ENCODE results near the gene RMDN3.

The RMDN3 gene

GRCh38 chr15:40747685-40748631 is 7.1 kb downstream of the RMDN3 start:
- no peak for DNase-seq

DNA sequence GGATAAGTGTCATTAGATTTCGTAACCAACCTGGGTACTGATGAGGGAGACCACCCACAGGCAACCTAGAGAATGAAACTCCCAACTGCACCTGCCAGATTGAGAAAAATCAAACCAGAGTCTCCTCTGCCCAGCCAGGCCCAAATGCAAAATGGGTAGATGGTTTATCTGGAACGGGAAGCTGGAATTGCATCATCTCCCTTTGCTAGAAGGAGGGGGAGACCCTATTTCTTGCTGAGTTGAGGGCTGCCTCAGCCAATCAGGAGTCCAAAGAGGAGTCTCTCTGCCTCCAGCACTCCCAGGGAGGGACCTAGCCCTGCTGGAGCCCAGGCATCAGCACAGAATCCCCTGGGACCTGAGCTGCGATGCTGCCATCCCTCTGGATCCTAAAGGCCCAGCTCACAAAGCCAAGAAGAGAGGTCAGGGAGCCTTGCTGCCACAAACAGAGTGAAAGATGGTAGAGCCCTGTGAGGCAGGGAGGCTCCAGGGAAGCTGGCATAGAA is 8.1 kb downstream of the RMDN3 start:
- no peak for DNase-seq

- DNase-seq: no peak
Measured at GRCh38 chr15:40744815-40745152, 10.3 kb downstream of the RMDN3 start.

GRCh38 chr15:40743921-40744814 is 10.9 kb downstream of the RMDN3 start:
- DNase-seq: peak; percentile 61

DNA sequence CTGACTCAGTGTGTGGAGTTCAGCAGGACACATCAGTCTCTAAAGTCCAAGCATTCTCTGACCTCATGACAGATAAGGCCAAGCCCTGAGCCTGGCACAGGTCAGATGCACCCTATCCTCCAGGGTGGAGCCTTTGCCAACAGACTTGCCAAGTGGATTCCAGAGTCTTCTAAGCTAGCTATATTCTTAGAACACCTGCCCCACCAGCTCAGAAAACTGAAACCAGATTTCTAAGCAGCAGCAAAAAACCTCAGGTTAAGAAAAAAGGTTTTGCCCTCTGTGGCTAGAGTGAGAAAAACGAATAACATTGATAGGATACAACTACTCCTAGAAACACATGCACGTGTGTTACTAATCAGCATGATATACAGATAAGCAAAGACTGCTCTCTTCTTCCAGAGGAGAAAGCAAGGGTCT is 11.6 kb downstream of the RMDN3 start:
- no peak for DNase-seq

DNA sequence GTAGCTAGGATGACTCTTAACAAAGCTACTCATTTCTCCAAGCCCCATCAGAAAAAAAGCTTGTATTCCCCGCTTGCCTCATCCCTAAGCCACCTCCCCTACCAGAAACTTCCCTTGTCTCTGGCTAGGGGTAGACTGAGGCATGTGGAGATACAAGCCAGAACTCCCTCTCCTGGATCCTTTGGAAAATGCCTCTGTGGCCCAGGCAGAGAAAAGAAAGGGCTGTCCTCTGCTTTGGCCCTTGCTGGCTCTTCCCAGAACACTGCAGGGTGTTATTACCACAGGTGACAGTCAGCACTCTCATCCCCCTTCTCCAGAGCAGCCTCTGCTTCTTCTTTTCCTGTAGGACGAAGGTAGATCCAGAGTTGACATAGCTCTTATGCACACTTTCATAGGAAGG is 15.2 kb downstream of the RMDN3 start:
- DNase-seq: no peak

GRCh38 chr15:40739047-40739446 is 16.0 kb downstream of the RMDN3 start:
- no peak for DNase-seq

DNA sequence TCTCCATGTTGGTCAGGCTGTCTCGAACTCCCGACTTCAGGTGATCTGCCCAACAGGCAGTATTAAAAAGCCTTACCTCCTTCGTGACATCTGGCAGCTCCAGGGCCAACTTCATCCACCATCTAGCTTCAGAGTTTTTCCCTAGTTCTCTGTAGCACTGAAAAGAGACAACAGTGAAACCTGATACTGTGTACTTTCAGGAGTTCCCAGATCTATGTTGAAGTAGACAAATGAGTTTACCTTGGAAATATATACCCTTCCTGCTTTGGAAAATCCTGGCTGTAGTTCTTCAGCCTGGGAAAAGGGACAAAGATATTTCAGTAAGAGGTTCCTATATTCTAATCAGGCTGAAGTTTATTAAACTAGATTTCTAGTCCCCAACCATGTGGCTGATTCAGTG is 18.0 kb downstream of the RMDN3 start:
- DNase-seq: no peak

DNA sequence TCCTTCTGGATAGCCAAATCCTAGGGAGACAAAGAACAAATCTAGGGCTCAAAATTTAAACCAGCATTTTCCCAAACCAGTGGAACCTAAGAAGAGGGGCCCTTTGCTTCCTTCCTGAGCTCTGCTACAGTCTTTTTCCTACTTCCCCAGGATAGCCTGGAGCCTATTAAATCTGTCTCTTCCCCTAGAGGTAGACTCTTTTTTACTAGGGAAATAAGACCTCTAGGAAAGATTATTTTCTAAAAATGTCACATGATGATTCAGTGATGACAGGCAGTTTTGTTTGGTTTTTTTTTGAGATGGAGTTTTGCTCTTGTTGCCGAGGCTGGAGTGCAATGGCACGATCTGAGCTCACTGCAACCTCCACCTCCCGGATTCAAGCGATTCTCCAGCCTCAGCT is 18.5 kb downstream of the RMDN3 start:
- DNase-seq: no peak

DNA sequence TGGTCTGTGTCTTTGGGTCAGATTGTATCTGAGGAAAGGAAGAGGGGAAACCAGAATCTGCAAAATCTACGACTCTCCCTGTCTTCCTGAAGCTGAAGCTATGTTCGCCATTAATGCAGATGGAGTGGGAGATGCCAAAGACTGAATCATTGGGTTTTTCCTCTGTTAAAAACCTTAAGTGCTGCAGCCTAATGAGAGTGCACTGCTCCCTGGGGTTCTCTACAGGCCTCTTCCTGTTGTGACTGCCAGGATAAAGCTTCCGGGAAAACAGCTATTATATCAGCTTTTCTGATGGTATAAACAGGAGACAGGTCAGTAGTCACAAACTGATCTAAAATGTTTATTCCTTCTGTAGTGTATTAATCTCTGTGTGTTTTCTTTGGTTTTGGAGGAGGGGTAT is 24.0 kb downstream of the RMDN3 start:
- no peak for DNase-seq

GRCh38 chr15:40723919-40724318 is 31.1 kb downstream of the RMDN3 start:
- DNase-seq: no peak

DNA sequence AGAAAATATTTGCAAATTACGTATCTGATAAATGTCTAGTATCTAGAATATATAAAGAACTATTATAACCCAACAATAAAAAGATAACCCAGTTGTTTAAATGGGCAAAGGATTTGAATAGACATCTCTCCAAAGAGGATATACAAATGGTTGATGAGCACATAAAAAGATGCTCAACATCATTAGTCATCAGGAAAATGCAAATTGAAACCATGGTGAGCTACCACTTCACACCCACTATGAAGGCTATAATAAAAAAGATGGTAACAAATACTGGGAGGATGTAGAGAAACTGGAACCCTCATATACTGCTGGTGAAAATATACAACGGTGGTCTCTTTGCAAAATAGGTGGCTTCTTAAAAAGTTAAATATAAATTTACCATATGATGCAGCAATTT is 32.1 kb downstream of the RMDN3 start:
- no peak for DNase-seq

DNA sequence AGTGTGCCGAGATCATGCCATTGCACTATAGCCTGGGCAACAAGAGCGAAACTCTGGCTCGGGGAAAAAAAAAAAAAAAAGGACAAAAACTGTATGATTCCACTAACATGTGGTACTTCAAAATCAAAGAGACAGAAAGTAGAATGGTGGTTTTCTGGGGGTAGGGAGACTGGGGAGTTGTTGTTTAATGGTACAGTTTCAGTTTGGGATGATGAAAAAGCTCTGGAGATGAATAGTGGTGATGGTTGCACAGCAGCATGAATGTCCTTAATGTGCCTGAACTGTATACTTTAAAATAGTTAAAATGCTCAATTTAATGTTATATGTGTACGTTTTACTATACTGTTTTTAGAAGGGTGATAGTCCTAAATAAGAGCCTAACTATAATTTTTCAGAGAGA is 32.7 kb downstream of the RMDN3 start:
- DNase-seq: no peak

DNA sequence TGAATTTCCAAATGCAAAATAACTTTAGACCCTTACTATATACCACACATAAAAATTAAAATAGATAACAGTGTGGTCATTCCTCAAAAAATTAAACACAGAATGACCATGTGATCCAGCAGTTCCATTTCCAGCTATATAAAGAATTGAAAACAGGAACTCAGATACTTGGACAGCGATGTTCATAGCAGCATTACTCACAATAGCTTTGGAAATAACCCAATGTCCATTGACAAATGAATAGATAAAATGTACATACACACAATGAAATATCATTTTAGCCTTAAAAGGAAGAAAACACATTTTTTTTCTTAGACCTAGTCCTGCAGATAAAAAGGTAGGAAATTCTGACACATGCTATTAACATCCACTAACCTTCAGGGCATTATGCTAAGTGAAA is 33.4 kb downstream of the RMDN3 start:
- DNase-seq: no peak

GRCh38 chr15:40716165-40716564 is 38.9 kb downstream of the RMDN3 start:
- DNase-seq: no peak

DNA sequence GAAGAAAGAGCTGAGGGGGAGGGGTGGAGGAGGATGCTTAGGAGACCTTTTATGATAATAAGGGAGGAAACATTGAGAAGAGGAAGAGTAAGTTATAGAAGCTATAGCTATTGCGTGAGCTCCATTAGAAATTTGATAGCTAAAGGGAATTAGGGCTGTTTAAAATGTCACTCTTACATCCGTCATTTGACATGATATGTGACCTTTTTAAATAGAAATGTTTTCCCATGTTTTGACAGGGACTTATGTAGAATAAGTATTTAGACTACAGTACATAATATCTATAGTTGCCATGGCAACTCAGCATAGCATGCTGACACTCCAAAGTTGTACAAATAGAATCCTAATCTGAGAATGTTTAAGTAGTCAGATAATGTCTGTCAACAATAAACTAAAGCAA is 40.9 kb downstream of the RMDN3 start:
- no peak for DNase-seq

- DNase-seq: no peak
Measured at GRCh38 chr15:40706121-40706520, 48.9 kb downstream of the RMDN3 start.

DNA sequence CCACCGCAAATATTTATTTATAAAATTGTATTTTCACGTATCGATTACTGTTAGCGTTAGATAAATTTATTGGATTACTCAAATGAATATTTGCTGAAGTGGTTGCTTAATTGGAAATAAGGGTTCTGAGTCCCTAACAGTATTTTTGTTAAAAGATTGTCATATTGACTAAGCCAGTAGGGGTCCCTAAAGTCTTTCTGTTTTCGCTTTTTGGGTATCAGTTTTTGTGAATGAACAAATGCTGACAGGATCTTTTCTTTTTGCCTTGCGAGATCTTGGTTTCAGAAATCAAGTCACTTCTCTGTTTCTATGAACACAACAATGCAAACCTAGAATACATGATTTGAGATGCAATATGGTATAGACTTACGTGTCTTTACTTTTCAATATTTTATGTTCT is 53.0 kb downstream of the RMDN3 start:
- no peak for DNase-seq

DNA sequence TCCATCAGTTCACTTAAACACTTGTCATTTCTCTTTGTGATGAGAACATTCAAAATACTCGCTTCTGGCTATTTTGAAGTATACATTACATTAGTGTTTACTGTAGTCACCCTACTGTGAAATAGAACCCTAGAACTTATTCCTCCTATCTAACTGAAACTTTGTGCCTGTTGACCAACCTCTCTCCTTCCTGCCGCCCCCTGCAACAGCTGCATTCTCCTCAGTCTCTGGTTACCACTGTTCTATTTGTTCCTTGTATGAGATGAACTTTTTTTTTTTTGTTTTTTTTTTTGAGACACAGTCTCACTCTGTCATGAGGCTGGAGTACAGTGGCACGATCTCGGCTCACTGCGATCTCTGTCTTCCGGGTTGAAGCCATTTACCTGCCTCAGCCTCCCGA is 57.1 kb downstream of the RMDN3 start:
- DNase-seq: no peak

DNA sequence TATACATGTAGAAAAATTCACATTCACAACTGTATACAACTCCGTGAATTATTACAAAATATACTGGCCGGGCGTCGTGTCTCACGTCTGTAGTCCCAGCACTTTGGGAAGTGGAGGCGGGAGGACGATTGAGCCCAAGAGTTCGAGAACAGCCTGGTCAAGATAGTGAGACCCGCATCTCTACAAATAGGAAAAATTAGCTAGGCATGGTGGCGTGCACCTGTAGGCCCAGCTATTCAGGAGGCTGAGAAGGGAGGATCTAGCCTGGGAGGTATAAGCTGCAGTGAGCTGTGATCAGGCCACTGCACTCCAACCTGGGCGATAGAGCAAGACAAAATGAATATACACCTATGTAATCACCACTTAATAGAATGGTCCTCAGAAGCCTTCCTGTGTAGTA is 58.8 kb downstream of the RMDN3 start:
- DNase-seq: no peak

DNA sequence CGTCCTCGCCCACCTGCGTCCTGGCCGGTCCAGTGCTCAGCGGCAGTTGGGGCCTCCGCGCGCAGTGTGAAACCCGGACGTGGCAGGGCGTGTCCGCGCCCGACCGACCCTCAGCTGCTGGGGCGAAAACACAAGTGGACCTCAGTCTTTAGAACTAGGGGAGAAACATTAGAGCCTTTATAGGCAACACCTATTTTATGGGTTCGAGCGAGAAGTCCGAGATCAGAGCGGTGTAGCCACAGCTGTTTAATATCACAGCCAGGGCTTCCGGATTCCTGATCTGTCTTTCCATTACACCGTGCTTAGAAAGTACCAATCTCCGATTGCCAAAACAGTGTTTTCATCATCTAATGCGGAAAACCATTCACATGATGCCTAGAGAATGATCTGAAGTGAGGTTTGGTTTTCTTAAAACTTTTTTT is 59.6 kb downstream of the RMDN3 start:
- no peak for DNase-seq

DNA sequence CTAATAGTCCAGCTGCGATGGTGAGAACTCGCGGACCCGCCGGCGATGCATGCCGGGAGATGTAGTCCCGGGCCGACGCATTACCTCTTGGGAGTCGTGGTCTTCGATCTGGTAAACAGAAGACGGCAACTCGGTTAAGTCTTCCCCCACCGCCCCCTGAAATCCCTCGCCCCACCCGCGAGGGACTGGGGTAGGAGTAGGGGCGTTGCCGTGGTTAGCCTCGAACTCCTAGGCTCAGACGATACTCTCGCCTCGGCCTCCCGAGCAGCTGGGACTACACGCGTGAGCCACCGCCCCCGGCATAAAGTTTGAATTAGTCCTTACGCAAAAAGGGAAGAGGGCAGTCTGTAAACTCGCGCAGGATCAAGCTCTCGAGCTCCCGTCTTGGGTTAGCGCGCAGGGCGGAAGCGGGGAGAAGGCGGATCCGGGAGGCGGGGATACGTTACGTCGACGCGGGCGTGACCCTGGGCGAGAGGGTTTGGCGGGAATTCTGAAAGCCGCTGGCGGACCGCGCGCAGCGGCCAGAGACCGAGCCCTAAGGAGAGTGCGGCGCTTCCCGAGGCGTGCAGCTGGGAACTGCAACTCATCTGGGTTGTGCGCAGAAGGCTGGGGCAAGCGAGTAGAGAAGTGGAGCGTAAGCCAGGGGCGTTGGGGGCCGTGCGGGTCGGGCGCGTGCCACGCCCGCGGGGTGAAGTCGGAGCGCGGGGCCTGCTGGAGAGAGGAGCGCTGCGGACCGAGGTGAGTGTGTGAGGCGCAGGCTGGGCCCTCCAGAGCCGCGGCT is 60.2 kb downstream of the RMDN3 start, which contains the start of gene RAD51:
TSS of gene RAD51 (plus strand) at position 487 of the 781 bp plus-strand sequence. CDS start 3,585 bp downstream, outside the sequence.
- DNase-seq: peak; percentile 93

Measured in CD4-positive, alpha-beta T cell treated with Interferon gamma for 1 hour (primary cell).